Measurements from ENCODE around the gene PRLR.

- TF ChIP-seq CTCF (IDR thresholded peaks at IDR 0.05; ENCODE audit: borderline replicate concordance, extremely low read depth, low read length, poor library complexity, severe bottlenecking) = no peak
- TF ChIP-seq EZH2 (IDR thresholded peaks at IDR 0.05; ENCODE audit: borderline replicate concordance, low read depth, low read length, severe bottlenecking) = no peak
These were observed 81.2 kb downstream of the PRLR start for GRCh38 chr5:35149041-35149440.
